ENCODE measurements around the gene KAT5.

DNA sequence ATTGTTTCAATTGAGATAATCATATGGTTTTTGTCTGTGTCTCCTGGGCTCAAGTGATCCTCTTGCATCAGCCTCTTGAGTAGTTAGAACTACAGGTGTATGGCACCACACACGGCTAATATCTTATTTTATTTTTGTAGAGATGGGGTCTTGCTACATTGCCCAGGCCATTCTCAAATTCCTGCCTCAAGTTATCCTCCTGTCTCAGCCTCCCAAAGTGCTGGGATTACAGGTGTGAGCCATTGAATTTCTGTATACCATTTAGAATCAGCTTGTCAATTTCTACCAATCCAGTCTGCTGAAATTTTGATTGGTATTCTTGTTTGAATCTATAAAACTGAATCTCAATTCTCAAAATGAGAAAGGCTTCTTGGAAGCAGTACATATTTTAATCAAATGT is 10.4 kb upstream of the KAT5 start:
- TF ChIP-seq, protein P1, sequence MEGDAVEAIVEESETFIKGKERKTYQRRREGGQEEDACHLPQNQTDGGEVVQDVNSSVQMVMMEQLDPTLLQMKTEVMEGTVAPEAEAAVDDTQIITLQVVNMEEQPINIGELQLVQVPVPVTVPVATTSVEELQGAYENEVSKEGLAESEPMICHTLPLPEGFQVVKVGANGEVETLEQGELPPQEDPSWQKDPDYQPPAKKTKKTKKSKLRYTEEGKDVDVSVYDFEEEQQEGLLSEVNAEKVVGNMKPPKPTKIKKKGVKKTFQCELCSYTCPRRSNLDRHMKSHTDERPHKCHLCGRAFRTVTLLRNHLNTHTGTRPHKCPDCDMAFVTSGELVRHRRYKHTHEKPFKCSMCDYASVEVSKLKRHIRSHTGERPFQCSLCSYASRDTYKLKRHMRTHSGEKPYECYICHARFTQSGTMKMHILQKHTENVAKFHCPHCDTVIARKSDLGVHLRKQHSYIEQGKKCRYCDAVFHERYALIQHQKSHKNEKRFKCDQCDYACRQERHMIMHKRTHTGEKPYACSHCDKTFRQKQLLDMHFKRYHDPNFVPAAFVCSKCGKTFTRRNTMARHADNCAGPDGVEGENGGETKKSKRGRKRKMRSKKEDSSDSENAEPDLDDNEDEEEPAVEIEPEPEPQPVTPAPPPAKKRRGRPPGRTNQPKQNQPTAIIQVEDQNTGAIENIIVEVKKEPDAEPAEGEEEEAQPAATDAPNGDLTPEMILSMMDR (IDR thresholded peaks at IDR 0.05) = no peak
- no peak for TF ChIP-seq POLR2A (IDR thresholded peaks at IDR 0.05)

Measured in body of pancreas (tissue), 4 donors.